ENCODE measurements around the gene SVIL. TPM values are rescaled to one million over a fixed set of nuclear protein-coding genes. Genes with fewer than 3 reads are reported as not detected.
"Not testable (repeated sequence)": the region's sequence is repeated elsewhere in the genome, so short reads cannot be mapped to it uniquely, and the experiment has no call there.

The SVIL gene
- total RNA-seq, 1 experiment from 2014 or later = 147 TPM

DNA sequence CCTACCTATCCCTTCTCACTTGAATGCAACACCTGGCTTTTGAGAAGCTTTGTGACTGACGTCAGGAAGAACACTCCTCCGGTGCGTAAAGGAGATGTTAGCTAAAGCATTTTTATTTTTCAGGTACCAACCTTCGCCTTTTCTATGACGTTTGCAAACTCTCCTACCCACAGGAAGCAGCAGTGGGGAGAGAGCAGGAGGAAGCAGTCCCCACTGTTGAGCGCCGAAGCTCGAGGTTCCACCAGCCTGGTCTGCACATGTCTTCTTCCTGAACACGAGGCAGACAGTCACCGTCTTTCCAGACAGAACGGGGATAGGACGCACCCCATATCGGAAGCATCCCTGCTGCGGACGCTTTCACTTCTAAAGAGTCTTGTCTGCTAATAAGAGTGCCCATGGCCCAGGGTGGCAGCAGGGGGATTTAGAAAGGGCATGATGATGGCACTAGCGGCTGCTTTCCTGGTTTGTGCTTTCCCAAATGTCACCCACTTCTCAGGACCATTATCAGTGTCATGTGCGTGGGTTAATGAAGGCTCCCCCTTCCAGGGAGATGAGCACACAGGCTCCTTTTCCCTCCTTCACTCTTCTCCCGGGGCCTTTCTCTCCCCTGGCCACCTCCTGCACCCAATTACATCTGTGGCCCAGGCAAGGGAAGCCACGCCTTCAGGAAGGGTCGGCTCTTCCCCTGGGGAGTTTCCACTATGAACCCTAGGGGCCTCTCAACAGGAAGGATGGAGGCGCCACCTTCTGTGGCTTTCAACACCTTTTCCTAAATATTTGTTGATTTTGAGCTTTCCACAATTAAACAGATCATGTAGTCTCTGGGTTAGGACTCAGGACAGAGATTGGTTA, 147.5 kb downstream of the SVIL start:
- peak overlapping the region; percentile 27 for H3K27ac Mint-ChIP-seq (ENCODE audit: unreplicated experiment)

DNA sequence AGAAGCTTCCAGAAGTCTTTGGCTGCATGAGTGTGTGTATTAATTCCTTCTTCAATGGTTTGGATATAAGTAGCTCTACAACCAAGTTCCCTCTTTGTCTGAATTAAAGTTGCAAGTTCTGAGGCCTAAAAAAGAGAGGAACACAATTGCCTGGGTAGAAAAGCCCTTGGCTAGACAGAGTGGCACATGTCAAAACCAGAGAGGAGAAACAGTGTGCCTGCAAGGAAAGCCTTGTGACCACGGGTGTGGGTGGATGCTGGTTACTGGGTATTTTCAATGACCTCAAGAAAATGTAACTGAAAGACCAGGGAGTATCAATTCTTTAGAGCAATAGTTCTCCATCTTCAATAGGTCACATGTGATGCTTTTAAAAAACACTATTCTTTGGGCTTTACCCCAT, 148.3 kb downstream of the SVIL start:
- H3K36me3 Mint-ChIP-seq (ENCODE audit: insufficient read depth, unreplicated experiment) = peaks cover 81% of the 10 kb centered on the region
- H3K27me3 Mint-ChIP-seq (ENCODE audit: unreplicated experiment) = no peaks in the 10 kb centered on the region
- CTCF ChIA-PET = no interaction called here
- TF ChIP-seq, protein P1, sequence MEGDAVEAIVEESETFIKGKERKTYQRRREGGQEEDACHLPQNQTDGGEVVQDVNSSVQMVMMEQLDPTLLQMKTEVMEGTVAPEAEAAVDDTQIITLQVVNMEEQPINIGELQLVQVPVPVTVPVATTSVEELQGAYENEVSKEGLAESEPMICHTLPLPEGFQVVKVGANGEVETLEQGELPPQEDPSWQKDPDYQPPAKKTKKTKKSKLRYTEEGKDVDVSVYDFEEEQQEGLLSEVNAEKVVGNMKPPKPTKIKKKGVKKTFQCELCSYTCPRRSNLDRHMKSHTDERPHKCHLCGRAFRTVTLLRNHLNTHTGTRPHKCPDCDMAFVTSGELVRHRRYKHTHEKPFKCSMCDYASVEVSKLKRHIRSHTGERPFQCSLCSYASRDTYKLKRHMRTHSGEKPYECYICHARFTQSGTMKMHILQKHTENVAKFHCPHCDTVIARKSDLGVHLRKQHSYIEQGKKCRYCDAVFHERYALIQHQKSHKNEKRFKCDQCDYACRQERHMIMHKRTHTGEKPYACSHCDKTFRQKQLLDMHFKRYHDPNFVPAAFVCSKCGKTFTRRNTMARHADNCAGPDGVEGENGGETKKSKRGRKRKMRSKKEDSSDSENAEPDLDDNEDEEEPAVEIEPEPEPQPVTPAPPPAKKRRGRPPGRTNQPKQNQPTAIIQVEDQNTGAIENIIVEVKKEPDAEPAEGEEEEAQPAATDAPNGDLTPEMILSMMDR (IDR thresholded peaks at IDR 0.05; ENCODE audit: unreplicated experiment) = no peak
- H3K4me1 Mint-ChIP-seq (ENCODE audit: low read depth, unreplicated experiment) = no peaks in the 10 kb centered on the region
- BruUV-seq (replicated peaks) = no TSS peak
- H3K4me3 Mint-ChIP-seq (ENCODE audit: low read depth, unreplicated experiment) = no peak overlapping the region
- H3K27ac Mint-ChIP-seq (ENCODE audit: unreplicated experiment) = peak overlapping the region; percentile 27
- no peaks in the 10 kb centered on the region for H3K9me3 Mint-ChIP-seq (ENCODE audit: low read depth, unreplicated experiment)
- DNase-seq = no peak
- intact Hi-C loops (cut with micrococcal nuclease; ENCODE audit: unreplicated experiment) = no loop called here

More for the DNA sequence above, 147.5 kb downstream of the SVIL start:
- H3K27me3 Mint-ChIP-seq (ENCODE audit: unreplicated experiment); DNase-seq; H3K4me3 Mint-ChIP-seq (ENCODE audit: low read depth, unreplicated experiment); BruUV-seq (replicated peaks); CTCF ChIA-PET; intact Hi-C loops (cut with micrococcal nuclease; ENCODE audit: unreplicated experiment); H3K4me1 Mint-ChIP-seq (ENCODE audit: low read depth, unreplicated experiment); H3K9me3 Mint-ChIP-seq (ENCODE audit: low read depth, unreplicated experiment): not testable (repeated sequence)
- H3K36me3 Mint-ChIP-seq (ENCODE audit: insufficient read depth, unreplicated experiment) = peaks cover 81% of the 10 kb centered on the region

- H3K36me3 Mint-ChIP-seq (ENCODE audit: insufficient read depth, unreplicated experiment) = peaks cover 79% of the 10 kb centered on the region
- H3K27me3 Mint-ChIP-seq (ENCODE audit: unreplicated experiment); intact Hi-C loops (cut with micrococcal nuclease; ENCODE audit: unreplicated experiment); CTCF ChIA-PET; DNase-seq; H3K9me3 Mint-ChIP-seq (ENCODE audit: low read depth, unreplicated experiment); H3K4me1 Mint-ChIP-seq (ENCODE audit: low read depth, unreplicated experiment); H3K27ac Mint-ChIP-seq (ENCODE audit: unreplicated experiment); H3K4me3 Mint-ChIP-seq (ENCODE audit: low read depth, unreplicated experiment); BruUV-seq (replicated peaks): not testable (repeated sequence)
Measured at GRCh38 chr10:29484677-29485076, 150.1 kb downstream of the SVIL start.

DNA sequence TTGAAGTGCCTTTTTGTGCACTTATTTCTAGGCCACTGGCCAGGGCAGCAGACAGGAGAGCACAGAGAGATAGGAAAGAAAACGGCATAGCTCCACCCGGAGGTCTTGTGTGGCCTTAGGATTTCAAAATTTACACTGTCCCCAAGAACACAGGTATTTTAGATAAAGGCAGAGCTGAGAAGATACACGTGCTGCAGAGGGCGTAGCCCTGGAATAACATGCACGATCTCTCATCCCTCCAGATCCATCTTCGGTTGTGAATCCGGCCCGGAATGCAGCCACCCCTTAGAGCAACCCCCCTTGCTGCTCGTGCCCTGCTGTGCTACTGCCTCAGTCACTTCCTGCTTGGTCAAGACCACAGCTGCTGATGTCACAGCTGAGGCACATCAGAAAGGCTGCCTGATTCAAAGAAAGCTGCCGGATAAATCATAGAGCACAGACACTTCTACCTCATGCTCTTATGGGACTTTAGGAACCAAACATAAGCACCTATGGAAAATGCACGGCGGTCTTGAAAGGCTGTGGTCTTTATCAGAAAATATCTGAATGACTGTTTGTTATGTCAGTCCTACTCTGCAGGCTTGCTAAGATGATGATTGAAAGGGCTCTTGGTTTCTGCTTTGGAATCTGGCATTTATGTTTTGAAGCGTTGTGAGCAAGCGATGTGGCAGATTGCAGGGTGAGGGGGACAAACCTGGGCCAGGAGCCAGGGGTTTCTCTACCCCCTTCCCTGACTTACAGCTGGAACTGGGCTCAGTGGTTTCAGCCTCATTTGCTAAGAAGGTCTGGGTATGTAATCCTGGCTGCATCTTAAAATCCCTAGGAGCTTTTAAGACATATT, 152.0 kb downstream of the SVIL start:
- no peak overlapping the region for H3K27ac Mint-ChIP-seq (ENCODE audit: unreplicated experiment)
- H3K36me3 Mint-ChIP-seq (ENCODE audit: insufficient read depth, unreplicated experiment) = peaks cover 75% of the 10 kb centered on the region
- no peaks in the 10 kb centered on the region for H3K27me3 Mint-ChIP-seq (ENCODE audit: unreplicated experiment)
- CTCF ChIA-PET = no interaction called here
- H3K4me1 Mint-ChIP-seq (ENCODE audit: low read depth, unreplicated experiment) = no peaks in the 10 kb centered on the region
- TF ChIP-seq, protein P1 (IDR thresholded peaks at IDR 0.05; ENCODE audit: unreplicated experiment) = no peak
- no peak overlapping the region for H3K4me3 Mint-ChIP-seq (ENCODE audit: low read depth, unreplicated experiment)
- BruUV-seq (replicated peaks) = no TSS peak
- intact Hi-C loops (cut with micrococcal nuclease; ENCODE audit: unreplicated experiment) = no loop called here
- no peaks in the 10 kb centered on the region for H3K9me3 Mint-ChIP-seq (ENCODE audit: low read depth, unreplicated experiment)
- no peak for DNase-seq

- no TSS peak for BruUV-seq (replicated peaks)
- Mint-ChIP-seq H3K4me1 (ENCODE audit: low read depth, unreplicated experiment) (no peaks in the 10 kb centered on the region), H3K36me3 (ENCODE audit: insufficient read depth, unreplicated experiment) (peaks cover 76% of the 10 kb centered on the region), H3K9me3 (ENCODE audit: low read depth, unreplicated experiment) (no peaks in the 10 kb centered on the region), H3K4me3 (ENCODE audit: low read depth, unreplicated experiment) (no peak overlapping the region), H3K27ac (ENCODE audit: unreplicated experiment) (no peak overlapping the region), H3K27me3 (ENCODE audit: unreplicated experiment) (no peaks in the 10 kb centered on the region)
- TF ChIP-seq, protein P1 (IDR thresholded peaks at IDR 0.05; ENCODE audit: unreplicated experiment) = no peak
- intact Hi-C loops (cut with micrococcal nuclease; ENCODE audit: unreplicated experiment) = no loop called here
- CTCF ChIA-PET = no interaction called here
- no peak for DNase-seq
Measured at GRCh38 chr10:29481906-29482440, 152.8 kb downstream of the SVIL start.

All from Calu3 (cell line).